8988T (cell line): ENCODE results near the gene SNX4.

Experiments
- DNase-seq: peaks from one replicate; pipeline ENCODE4 v3.0.0; 2011

SNX4 gene

DNA sequence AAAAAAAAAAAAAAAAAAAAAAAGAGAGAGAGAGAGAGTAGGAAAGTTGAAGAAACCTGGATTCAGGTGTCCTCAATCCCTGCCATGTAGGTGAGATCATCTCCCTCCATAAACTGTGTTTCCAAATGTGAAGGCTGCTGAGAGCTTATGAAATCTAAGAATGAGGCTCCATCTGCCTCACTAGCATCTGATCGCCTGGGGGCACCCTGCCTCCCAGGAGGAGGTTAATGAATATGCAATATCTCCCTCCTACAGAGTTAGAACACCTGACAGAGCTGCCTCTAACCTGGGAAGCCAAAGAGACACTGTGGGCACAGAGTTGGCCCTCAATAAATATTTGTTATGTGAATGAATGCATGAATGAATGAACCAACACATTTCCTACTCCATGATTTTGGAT is 121.0 kb downstream of the SNX4 start:
- DNase-seq: no peak
